Prostate gland (tissue), 2 donors: ENCODE measurements around the gene ZNF827.

ENCODE experiments used
- POLR2A ChIP-seq: fragments of 450-650 bp; IDR thresholded peaks from one replicate; pipeline ENCODE4 v1.6.1; 2016; ENCODE audit warnings: antibody characterized with exemption, mild to moderate bottlenecking
- TF ChIP-seq, protein P1 (sequence below), 4 experiments: fragments of 200-600 bp in 2 of 4; fragments of 450-650 bp in 2 of 4; sonication (generic) in 2 of 4; IDR thresholded peaks; 1 replicate in 3 of 4; 2 replicates in 1 of 4; pipeline ENCODE4 v1.5.1; 2016 to 2019; ENCODE audit warnings: antibody characterized with exemption in 4 of 4, mild to moderate bottlenecking in 2 of 4, moderate library complexity in 2 of 4

DNA sequence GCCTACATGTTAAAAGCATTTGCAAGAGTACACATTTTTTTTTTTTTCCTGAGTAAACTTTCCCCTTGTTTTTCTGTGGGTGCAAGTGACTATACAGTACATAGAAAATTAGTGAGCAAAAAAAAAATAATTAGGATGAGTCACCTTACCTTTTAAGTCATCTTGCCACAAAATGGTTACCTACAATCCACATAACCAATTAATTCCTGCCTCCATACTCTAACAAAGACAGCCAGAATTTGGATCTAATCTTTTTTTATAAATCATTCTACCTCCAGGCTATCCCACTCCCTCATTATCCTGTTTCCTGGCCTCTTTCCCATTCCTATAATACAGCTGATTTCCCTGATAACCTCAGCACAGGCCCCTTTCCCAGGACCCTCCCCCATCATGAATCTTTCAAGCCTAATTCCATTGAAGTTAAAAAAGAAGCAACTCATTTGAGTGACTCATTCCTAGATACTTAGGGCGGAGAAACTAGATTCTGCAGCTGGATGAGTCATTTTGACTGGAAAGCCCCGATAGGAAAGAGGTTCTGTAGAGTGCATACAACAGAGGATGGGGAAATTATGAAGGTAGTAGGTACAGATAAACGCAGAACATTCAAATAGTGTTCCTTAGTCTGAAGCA is 130.5 kb downstream of the ZNF827 start:
- TF ChIP-seq, protein P1, sequence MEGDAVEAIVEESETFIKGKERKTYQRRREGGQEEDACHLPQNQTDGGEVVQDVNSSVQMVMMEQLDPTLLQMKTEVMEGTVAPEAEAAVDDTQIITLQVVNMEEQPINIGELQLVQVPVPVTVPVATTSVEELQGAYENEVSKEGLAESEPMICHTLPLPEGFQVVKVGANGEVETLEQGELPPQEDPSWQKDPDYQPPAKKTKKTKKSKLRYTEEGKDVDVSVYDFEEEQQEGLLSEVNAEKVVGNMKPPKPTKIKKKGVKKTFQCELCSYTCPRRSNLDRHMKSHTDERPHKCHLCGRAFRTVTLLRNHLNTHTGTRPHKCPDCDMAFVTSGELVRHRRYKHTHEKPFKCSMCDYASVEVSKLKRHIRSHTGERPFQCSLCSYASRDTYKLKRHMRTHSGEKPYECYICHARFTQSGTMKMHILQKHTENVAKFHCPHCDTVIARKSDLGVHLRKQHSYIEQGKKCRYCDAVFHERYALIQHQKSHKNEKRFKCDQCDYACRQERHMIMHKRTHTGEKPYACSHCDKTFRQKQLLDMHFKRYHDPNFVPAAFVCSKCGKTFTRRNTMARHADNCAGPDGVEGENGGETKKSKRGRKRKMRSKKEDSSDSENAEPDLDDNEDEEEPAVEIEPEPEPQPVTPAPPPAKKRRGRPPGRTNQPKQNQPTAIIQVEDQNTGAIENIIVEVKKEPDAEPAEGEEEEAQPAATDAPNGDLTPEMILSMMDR (IDR thresholded peaks at IDR 0.05) = no peak
- no peak for TF ChIP-seq POLR2A
